Epithelial cell of esophagus (primary cell): ENCODE data around the gene NFKB2.

Experiments
- DNase-seq: peaks from one replicate; pipeline ENCODE4 v3.0.0; 2010; ENCODE audit warnings: low read depth
- H3K4me3 ChIP-seq: 2 replicates; pipeline ENCODE4 v1.5.1; 2011; ENCODE audit warnings: mild to moderate bottlenecking, low read length, control low read depth
- TF ChIP-seq, protein P1 (sequence below): IDR thresholded peaks from 2 replicates; pipeline ENCODE4 v1.5.1; 2011; ENCODE audit warnings: low read depth, mild to moderate bottlenecking, low read length, control low read depth, inconsistent platforms; ENCODE audit not compliant: insufficient read depth; ENCODE audit errors: missing control alignments

Gene NFKB2

DNA sequence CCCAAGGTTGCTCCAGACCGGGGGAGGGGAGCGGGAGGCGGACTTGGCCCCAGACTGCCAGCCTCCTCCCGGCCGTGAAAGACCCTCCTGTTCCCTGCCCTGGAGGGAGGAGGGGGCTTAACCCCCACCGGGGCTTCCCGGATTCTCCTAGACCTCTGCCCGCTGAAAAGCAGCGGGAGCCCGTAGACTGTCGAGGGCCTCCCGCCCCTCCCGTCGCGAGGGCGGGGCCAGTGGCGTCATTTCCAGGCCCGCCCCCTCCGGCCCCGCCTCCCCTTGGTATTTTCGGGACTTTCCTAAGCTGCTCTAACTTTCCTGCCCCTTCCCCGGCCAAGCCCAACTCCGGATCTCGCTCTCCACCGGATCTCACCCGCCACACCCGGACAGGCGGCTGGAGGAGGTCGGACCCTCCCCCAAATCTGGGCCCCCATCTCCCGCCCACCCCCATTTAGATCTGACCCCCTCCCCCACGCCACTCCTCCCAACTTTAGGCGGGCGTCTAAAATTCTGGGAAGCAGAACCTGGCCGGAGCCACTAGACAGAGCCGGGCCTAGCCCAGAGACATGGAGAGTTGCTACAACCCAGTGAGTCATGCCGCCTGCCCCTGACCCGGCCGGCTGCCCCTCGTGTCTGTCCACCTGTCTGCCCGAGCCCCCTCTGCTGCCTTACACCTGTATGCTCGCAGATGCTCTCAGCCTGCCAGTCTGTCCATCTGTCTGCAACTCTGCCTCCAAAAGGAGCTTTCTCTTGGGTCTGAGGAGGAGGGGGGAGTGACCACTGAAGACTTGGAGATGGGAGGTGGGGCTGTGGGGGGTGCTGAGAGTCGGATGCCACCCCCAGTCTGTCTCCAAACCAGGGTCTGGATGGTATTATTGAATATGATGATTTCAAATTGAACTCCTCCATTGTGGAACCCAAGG lies at the start of gene NFKB2:
NFKB2 (plus strand) TSS at position 306 of the 917 bp plus-strand sequence; CDS start at position 561, 255 bp downstream.
- peak; percentile 91 for DNase-seq
- TF ChIP-seq, protein P1, sequence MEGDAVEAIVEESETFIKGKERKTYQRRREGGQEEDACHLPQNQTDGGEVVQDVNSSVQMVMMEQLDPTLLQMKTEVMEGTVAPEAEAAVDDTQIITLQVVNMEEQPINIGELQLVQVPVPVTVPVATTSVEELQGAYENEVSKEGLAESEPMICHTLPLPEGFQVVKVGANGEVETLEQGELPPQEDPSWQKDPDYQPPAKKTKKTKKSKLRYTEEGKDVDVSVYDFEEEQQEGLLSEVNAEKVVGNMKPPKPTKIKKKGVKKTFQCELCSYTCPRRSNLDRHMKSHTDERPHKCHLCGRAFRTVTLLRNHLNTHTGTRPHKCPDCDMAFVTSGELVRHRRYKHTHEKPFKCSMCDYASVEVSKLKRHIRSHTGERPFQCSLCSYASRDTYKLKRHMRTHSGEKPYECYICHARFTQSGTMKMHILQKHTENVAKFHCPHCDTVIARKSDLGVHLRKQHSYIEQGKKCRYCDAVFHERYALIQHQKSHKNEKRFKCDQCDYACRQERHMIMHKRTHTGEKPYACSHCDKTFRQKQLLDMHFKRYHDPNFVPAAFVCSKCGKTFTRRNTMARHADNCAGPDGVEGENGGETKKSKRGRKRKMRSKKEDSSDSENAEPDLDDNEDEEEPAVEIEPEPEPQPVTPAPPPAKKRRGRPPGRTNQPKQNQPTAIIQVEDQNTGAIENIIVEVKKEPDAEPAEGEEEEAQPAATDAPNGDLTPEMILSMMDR: no peak
- H3K4me3 ChIP-seq: peak within 1 kb of the TSS; percentile 74

DNA sequence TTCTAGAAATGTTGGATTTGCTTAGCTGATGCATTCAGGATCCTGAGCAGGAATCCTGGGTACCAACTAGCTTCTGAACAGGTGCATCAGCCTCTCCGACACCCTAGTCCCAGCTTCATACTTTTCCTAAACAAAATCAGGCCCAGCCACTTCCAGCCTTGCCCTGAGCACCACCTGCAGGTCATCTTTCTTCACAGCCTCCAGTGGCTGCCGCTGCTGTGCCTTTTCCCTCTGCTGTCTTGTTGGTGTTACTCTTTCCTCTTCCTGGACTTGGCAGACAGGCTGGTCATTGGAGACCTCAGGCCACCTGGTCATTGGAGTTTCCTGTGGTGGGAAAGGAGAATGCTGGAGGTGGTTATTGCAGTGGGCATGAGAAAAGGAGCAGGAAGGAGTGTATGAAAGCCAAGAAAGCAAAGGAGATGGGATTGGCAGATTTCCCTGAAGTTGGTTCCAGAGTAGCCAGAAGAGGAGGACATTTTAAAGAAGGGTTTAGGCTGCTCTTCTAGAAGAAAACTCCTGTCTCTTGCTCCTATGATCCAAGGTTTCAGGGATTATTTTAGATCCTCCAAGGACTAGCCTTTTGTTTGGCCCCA lies 48.2 kb upstream of the NFKB2 start:
- TF ChIP-seq, protein P1: peak; percentile 73
- no peak overlapping the region for H3K4me3 ChIP-seq
- peak; percentile 73 for DNase-seq

DNA sequence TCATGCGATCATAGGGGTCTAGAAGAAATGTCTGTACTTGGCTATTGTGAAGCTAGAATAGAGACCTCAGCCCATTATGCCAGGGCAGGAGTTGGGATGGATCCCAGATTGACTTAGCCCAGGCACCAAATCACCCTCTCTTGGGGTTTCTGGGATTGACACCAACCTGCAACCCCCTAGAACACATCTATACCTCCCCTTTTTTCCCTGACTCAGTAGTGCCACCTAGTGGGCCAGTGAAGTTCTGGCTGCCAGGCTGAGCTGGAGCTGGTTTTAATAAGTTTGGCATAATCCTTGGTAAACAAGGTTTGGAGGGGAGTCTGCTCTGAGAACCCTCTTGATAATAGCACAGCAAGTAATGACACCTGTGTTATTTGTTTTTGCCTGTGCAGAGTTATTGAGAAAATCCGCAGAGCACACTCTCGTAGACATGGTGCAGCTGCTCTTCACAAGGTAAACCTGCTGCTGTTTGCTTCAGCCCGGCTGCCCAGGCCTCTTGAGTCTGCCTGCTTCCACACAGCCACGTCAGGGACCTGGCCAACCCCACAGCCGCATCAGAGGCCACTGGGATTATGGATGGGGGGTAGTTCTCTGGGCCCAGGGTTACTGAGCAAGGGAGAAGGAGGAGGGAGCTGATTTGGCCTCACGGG lies 43.3 kb upstream of the NFKB2 start:
- no peak overlapping the region for H3K4me3 ChIP-seq
- TF ChIP-seq, protein P1: peak; percentile 98
- DNase-seq: peak; percentile 69

DNA sequence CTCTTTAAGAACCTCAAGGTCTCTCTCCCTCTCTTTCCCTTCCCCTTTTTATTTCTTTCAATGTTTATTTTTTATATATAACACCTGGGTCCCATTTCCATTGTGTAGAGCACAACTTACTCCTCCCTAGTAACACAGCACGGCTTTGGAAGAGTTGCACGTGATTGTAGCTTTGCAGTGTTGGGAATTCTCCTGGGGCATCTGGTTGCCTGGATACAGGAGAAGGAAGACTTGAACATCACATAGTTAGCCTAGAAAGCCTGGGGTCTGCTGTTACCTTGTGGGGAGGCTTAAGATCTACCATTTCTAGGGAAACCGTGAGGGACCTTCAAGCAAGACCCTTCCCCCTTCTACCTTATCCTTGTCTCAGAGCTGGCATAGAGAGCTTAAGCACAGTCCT lies 41.1 kb upstream of the NFKB2 start:
- H3K4me3 ChIP-seq: no peak overlapping the region
- DNase-seq: no peak
- TF ChIP-seq, protein P1: no peak

DNA sequence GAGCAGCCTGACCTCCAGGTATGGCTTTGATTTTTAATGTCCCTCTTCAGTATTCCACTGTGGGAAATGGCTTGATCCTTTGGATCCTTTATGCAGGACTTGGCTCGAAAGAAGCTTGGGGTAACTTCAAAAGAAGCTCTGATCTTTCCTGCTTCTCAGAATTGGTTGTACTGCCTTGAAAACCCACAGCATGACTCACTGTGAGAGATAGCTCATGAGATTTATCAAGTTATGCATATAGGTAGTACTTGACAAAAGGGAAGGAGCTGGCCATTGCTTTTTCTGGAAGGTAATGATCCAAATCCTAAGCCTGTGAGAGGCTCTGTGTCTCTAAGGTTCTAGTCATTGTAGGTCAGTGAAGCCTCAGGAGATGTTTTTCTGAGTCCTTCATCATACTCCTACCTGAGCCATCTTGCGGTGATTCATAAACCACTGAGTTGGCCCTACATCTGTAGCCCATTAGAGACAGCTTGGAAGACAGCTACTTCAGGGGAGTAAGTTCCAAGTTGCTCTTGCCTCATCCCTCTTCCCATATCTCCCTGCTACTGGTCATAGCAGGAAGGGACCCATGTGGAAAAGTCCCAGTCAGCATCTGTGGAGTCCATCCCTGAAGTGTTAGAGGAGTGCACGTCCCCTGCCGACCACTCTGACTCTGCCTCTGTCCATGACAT lies 36.7 kb upstream of the NFKB2 start:
- no peak overlapping the region for H3K4me3 ChIP-seq
- DNase-seq: no peak
- TF ChIP-seq, protein P1: no peak

DNA sequence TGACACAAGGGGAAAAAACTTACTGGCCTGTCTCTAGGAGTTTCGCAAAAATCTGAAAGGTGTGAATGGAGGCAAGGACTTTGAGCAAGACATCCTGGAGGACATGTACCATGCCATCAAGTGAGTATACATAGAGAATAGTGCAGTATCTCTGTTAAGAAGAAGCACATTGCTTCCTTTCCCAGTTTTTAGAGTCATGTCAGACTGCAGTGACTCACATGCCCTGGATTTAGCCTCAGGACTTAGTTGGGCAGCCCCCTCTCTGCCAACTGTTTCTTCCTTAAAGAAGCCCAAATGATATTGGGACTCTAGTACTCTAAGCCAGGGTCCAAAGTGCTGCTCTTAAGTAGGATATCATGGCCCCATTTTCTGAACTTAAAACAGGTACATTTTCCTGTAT lies 28.1 kb upstream of the NFKB2 start:
- no peak overlapping the region for H3K4me3 ChIP-seq
- peak; percentile 23 for DNase-seq
- TF ChIP-seq, protein P1: no peak
